ENCODE results near the gene ARNT2.

Gene ARNT2

GRCh38 chr15:80485370-80486164 is 81.4 kb downstream of the ARNT2 start:
- CTCF ChIA-PET = no interaction called here
- POLR2A ChIA-PET = no interaction called here
- DNase-seq (ENCODE audit: extremely low spot score) = no peak
- TF ChIP-seq CTCF (IDR thresholded peaks at IDR 0.05; ENCODE audit: control extremely low read depth, extremely low read depth, low read depth, missing control alignments) = no peak

- no peak for TF ChIP-seq CTCF (IDR thresholded peaks at IDR 0.05; ENCODE audit: control extremely low read depth, extremely low read depth, low read depth, missing control alignments)
- CTCF ChIA-PET = interaction anchor here (1.2 to 2.4 kb wide), 2 partner anchors 10 to 12 kb away, joined by 3 to 7 read pairs; no protein-coding TSS in a partner anchor
- POLR2A ChIA-PET = no interaction called here
- DNase-seq (ENCODE audit: extremely low spot score) = no peak
These were observed 83.7 kb downstream of the ARNT2 start for GRCh38 chr15:80487839-80488390.

GRCh38 chr15:80489030-80489594 is 84.9 kb downstream of the ARNT2 start:
- no peak for DNase-seq (ENCODE audit: extremely low spot score)
- CTCF ChIA-PET = interaction anchor here (2.4 kb wide), 1 partner anchor 13 kb away, joined by 7 read pairs; no protein-coding TSS in a partner anchor
- TF ChIP-seq CTCF (IDR thresholded peaks at IDR 0.05; ENCODE audit: control extremely low read depth, extremely low read depth, low read depth, missing control alignments) = no peak
- POLR2A ChIA-PET = no interaction called here

GRCh38 chr15:80490431-80490990 is 86.3 kb downstream of the ARNT2 start:
- ChIA-PET POLR2A (no interaction called here), CTCF (no interaction called here)
- DNase-seq (ENCODE audit: extremely low spot score) = no peak
- TF ChIP-seq CTCF (IDR thresholded peaks at IDR 0.05; ENCODE audit: control extremely low read depth, extremely low read depth, low read depth, missing control alignments) = no peak

- CTCF ChIA-PET = no interaction called here
- POLR2A ChIA-PET = no interaction called here
- no peak for DNase-seq (ENCODE audit: extremely low spot score)
- TF ChIP-seq CTCF (IDR thresholded peaks at IDR 0.05; ENCODE audit: control extremely low read depth, extremely low read depth, low read depth, missing control alignments) = no peak
These were observed 87.1 kb downstream of the ARNT2 start for GRCh38 chr15:80491163-80491847.

- ChIA-PET CTCF (no interaction called here), POLR2A (no interaction called here)
- no peak for DNase-seq (ENCODE audit: extremely low spot score)
- no peak for TF ChIP-seq CTCF (IDR thresholded peaks at IDR 0.05; ENCODE audit: control extremely low read depth, extremely low read depth, low read depth, missing control alignments)
These were observed 88.2 kb downstream of the ARNT2 start for GRCh38 chr15:80492409-80492808.
